K562 (cell line): ENCODE measurements around the gene MS4A5. TPM values are rescaled to one million over a fixed set of nuclear protein-coding genes. Genes with fewer than 3 reads are reported as not detected.

Experiments used
- ATAC-seq: fragments of 200-7000 bp; cut with Tn5 transposase; 3 replicates; pipeline ENCODE4 v1.9.1; 2020; ENCODE audit warnings: moderate library complexity
- BruUV-seq: library from RNA; stranded (reverse); fragments of 400-500 nt; replicated peaks from 2 replicates; lab custom pipeline; 2021; lab: Mats Ljungman, UMichigan
- CTCF ChIA-PET: fragments of 300-600 bp; formaldehyde crosslinking; extraction: SDS; loops from one replicate; lab custom pipeline; 2021; ENCODE audit warnings: low intra/inter-chr PET ratio; lab: Yijun Ruan, JAX
- POLR2A ChIA-PET: fragments of 300-600, 350-650 bp; sonication (Branson Sonifier 250); formaldehyde crosslinking; extraction: SDS; loops from one replicate; lab custom pipeline; 2021; ENCODE audit warnings: antibody characterized with exemption, inconsistent platforms; lab: Yijun Ruan, JAX
- DNase-seq, 4 experiments: peaks; one replicate each; pipeline versions ENCODE4 v3.0.0 to v3.0.0-alpha.2; 2011 to 2018; ENCODE audit warnings: low spot score in 3 of 4, mixed read lengths in 3 of 4; ENCODE audit errors: extremely low read depth in 1 of 4
- FAIRE-seq: peaks from 2 replicates; lab custom pipeline; 2011; peaks lifted over from hg19 to GRCh38; lab: Jason Lieb, UNC
- H2AFZ ChIP-seq: 2 replicates; pipeline ENCODE4 v1.6.0; 2011; ENCODE audit warnings: low read depth, low read length, control low read depth, inconsistent platforms
- H3K27ac ChIP-seq: fragments of 200-600 bp; 3 replicates; pipeline ENCODE4 v1.8.0; 2011; ENCODE audit warnings: low read depth, mild to moderate bottlenecking, control low read depth, inconsistent platforms, low read length, moderate library complexity, mixed read lengths; ENCODE audit errors: extremely low read depth
- H3K27me3 ChIP-seq, 2 experiments: fragments of 300-600 bp in 1 of 2; 2 replicates in 1 of 2; 3 replicates in 1 of 2; pipeline versions ENCODE4 v1.6.0 to v1.8.0; 2011; ENCODE audit warnings: inconsistent platforms in 2 of 2, low read length in 2 of 2, mild to moderate bottlenecking in 1 of 2, mixed read lengths in 1 of 2, moderate library complexity in 1 of 2; ENCODE audit not compliant: control insufficient read depth in 2 of 2, insufficient read depth in 2 of 2
- H3K36me3 ChIP-seq: fragments of 300-600 bp; 3 replicates; pipeline ENCODE4 v1.8.0; 2011; ENCODE audit warnings: mild to moderate bottlenecking, low read length, inconsistent platforms; ENCODE audit not compliant: control insufficient read depth, insufficient read depth
- H3K4me1 ChIP-seq, 2 experiments: fragments of 200-600 bp in 1 of 2; replicated peaks in 1 of 2; 2 replicates in 1 of 2; 3 replicates in 1 of 2; pipeline versions ENCODE4 v1.5.1 to v1.8.0; 2011; ENCODE audit warnings: inconsistent platforms in 2 of 2, low read length in 2 of 2, mild to moderate bottlenecking in 1 of 2, mixed read lengths in 1 of 2, moderate library complexity in 1 of 2; ENCODE audit not compliant: control insufficient read depth in 2 of 2, insufficient read depth in 2 of 2
- H3K4me2 ChIP-seq: 2 replicates; pipeline ENCODE4 v1.6.1; 2011; ENCODE audit warnings: low read length, control low read depth, inconsistent platforms, mixed read lengths; ENCODE audit not compliant: insufficient read depth
- H3K4me3 ChIP-seq: fragments of 200-600 bp; sonication (generic), shearing (Covaris generic); 2 replicates; pipeline ENCODE4 v1.5.1; 2016; ENCODE audit warnings: control low read depth, inconsistent platforms
- H3K79me2 ChIP-seq: fragments of 200-600 bp; 3 replicates; pipeline ENCODE4 v1.8.0; 2011; ENCODE audit warnings: low read length, inconsistent platforms; ENCODE audit not compliant: control insufficient read depth, insufficient read depth
- H3K9ac ChIP-seq, 2 experiments: 2 replicates each; pipeline versions ENCODE4 v1.6.0 to v1.6.1; 2011; ENCODE audit warnings: low read depth in 2 of 2, low read length in 2 of 2, control low read depth in 1 of 2, inconsistent platforms in 1 of 2, mild to moderate bottlenecking in 1 of 2, mixed read lengths in 1 of 2; ENCODE audit not compliant: insufficient read depth in 1 of 2
- H3K9me1 ChIP-seq: one replicate; pipeline ENCODE4 v1.6.0; 2011; ENCODE audit warnings: inconsistent platforms, mild to moderate bottlenecking, low read length, moderate library complexity; ENCODE audit not compliant: control insufficient read depth, insufficient read depth
- H3K9me3 ChIP-seq: replicated peaks from 2 replicates; pipeline ENCODE4 v1.5.1; 2011; ENCODE audit warnings: low read depth, low read length, inconsistent platforms; ENCODE audit not compliant: control insufficient read depth, insufficient read depth
- H4K20me1 ChIP-seq: replicated peaks from 2 replicates; pipeline ENCODE4 v1.6.1; 2011; ENCODE audit warnings: low read length, inconsistent platforms, mixed read lengths; ENCODE audit not compliant: control insufficient read depth, insufficient read depth
- ADNP ChIP-seq: fragments of 200-800 bp; sonication (Bioruptor generic); IDR thresholded peaks from 2 replicates; pipeline ENCODE4 v1.6.1; 2016; ENCODE audit warnings: missing genetic modification characterization, missing compliant biosample characterization
- ATF7 ChIP-seq: fragments of 450-650 bp; IDR thresholded peaks from 2 replicates; pipeline ENCODE4 v1.7.1; 2014; ENCODE audit warnings: mild to moderate bottlenecking, moderate library complexity
- CREM ChIP-seq: IDR thresholded peaks from 2 replicates; pipeline ENCODE4 v1.6.1; 2014; ENCODE audit warnings: antibody characterized with exemption, low read depth
- E2F4 ChIP-seq: sonication (generic); formaldehyde crosslinking; IDR thresholded peaks from 2 replicates; pipeline ENCODE4 v1.8.0; 2022; ENCODE audit warnings: mild to moderate bottlenecking, low read depth, missing genetic modification reagents
- EGR1 ChIP-seq: fragments of 450-650 bp; conservative IDR thresholded peaks from 2 replicates; pipeline ENCODE4 v1.6.1; 2017; ENCODE audit warnings: mild to moderate bottlenecking
- ESRRB ChIP-seq: fragments of 250-450 bp; sonication (Bioruptor Pico); IDR thresholded peaks from 2 replicates; pipeline ENCODE4 v1.5.0; 2020; ENCODE audit warnings: mild to moderate bottlenecking, moderate library complexity, borderline replicate concordance
- GABPB2 ChIP-seq: fragments of 250-450 bp; sonication (Bioruptor Pico); conservative IDR thresholded peaks from 2 replicates; pipeline ENCODE4 v1.5.1; 2021; ENCODE audit warnings: mild to moderate bottlenecking
- HDAC6 ChIP-seq: IDR thresholded peaks from 2 replicates; pipeline ENCODE4 v1.6.1; 2012; ENCODE audit warnings: low read depth, mild to moderate bottlenecking, control low read depth, inconsistent platforms, low read length, moderate library complexity
- IRF2 ChIP-seq: sonication (generic); formaldehyde crosslinking; IDR thresholded peaks from 2 replicates; pipeline ENCODE4 v1.8.1; 2022; ENCODE audit warnings: mild to moderate bottlenecking, missing genetic modification reagents
- MLLT1 ChIP-seq, 2 experiments: fragments of 450-650 bp; IDR thresholded peaks; 2 replicates each; pipeline ENCODE4 v1.6.1; 2016
- NCOA1 ChIP-seq: fragments of 450-650 bp; IDR thresholded peaks from 2 replicates; pipeline ENCODE4 v1.6.1; 2016; ENCODE audit warnings: low read depth
- NR3C1 ChIP-seq: sonication (generic); formaldehyde crosslinking; IDR thresholded peaks from 2 replicates; pipeline ENCODE4 v1.8.1; 2022; ENCODE audit warnings: missing genetic modification reagents
- POLR2H ChIP-seq: IDR thresholded peaks from 2 replicates; pipeline ENCODE4 v1.6.1; 2016; ENCODE audit warnings: missing genetic modification characterization, low read depth, mild to moderate bottlenecking, control low read depth, missing compliant biosample characterization, moderate library complexity
- RFX5 ChIP-seq: IDR thresholded peaks from 2 replicates; pipeline ENCODE4 v1.6.1; 2011; ENCODE audit warnings: low read depth, mild to moderate bottlenecking, improper control_type of control experiment, low read length
- USF2 ChIP-seq: sonication (generic); formaldehyde crosslinking; IDR thresholded peaks from 2 replicates; pipeline ENCODE4 v1.5.0; 2020; ENCODE audit warnings: missing genetic modification reagents
- WGBS: fragments of 100-300 bp; shearing (Covaris generic); methylation state at CpG from one replicate; pipeline ENCODE4 v1.1.6; 2016; ENCODE audit warnings: low coverage, mixed read lengths; ENCODE audit not compliant: insufficient coverage; ENCODE audit errors: missing lambda C conversion rate; 5-methylcytosine and 5-hydroxymethylcytosine counted together
- in situ Hi-C: fragments of 300-500 bp; cut with MboI; formaldehyde crosslinking; loops from 4 replicates; pipeline ENCODE4 v1.15.0; 2018; ENCODE audit warnings: inconsistent platforms, mixed read lengths
- intact Hi-C: fragments of 100-400 bp; cut with micrococcal nuclease; formaldehyde crosslinking; loops from 2 replicates; pipeline ENCODE4 v1.14.2; 2022
- polyA plus RNA-seq, 8 experiments: library from polyadenylated mRNA; depleted of rRNA in 4 of 8; stranded (reverse) in 5 of 8; unstranded in 3 of 8; fragments of >200 nt; fragmentation: Nextera tagmentation in 2 of 8; fragmentation: Illumina TruSeq in 1 of 8; extraction: Ambion mirVana in 2 of 8; extraction: Trizol in 1 of 8; gene quantifications; 2 replicates each; pipeline versions ENCODE4 v1.2.1 to v1.2.3, GENCODE V29; 2011 to 2014; ENCODE audit warnings: inconsistent platforms in 1 of 8, missing spikeins in 1 of 8
- total RNA-seq, 7 experiments: library from RNA; depleted of rRNA in 6 of 7; stranded (reverse); fragments of >200 nt in 6 of 7; fragmentation: Illumina TruSeq in 2 of 7; extraction: Trizol in 2 of 7; gene quantifications; 2 replicates each; pipeline versions ENCODE4 v1.2.1 to v1.2.3, GENCODE V29; 2011 to 2021; ENCODE audit warnings: low replicate concordance in 1 of 7

MS4A5 gene
- total and polyA plus RNA-seq, 9 of the 15 experiments (the other 6 are each of a cell fraction or from before 2014, with no cell fraction given): not detected

GRCh38 chr11:60428517-60428916 is 855 bp upstream of the MS4A5 start (continued):
- no peak for TF ChIP-seq EGR1
- TF ChIP-seq RFX5: no peak

- intact Hi-C loops (no loop called here), in situ Hi-C loops (no loop called here)
- Histone ChIP-seq H4K20me1 (no peaks in the 10 kb centered on the region), H3K4me3 (no peak overlapping the region), H3K4me1 (no peaks in the 10 kb centered on the region; a peak in 1 of 5 replicates), H3K79me2 (no peaks in the 10 kb centered on the region), H2AFZ (no peak overlapping the region), H3K4me2 (no peak overlapping the region), H3K27ac (no peak overlapping the region)
- no peak for FAIRE-seq
- CTCF ChIA-PET: no interaction called here
- TF ChIP-seq E2F4 (no peak), MLLT1 (IDR thresholded peaks at IDR 0.05) (no peak), NCOA1 (no peak), ADNP (no peak), NR3C1 (CRISPR knock-in tag) (no peak), CREM (no peak), HDAC6 (no peak), GABPB2 (CRISPR knock-in tag) (no peak), USF2 (CRISPR knock-in tag) (no peak), IRF2 (CRISPR knock-in tag) (no peak), POLR2H (tag) (no peak), ATF7 (no peak), ESRRB (no peak)
- TF ChIP-seq, all 486 proteins: peak for 0
- POLR2A ChIA-PET: no interaction called here
- no peak overlapping the region for H3K9ac ChIP-seq
- no TSS peak for BruUV-seq
- no peaks in the 10 kb centered on the region for H3K9me3 ChIP-seq
- DNase-seq (no peak), ATAC-seq (no peak)
- H3K9me1 ChIP-seq: no peaks in the 10 kb centered on the region
- 0% methylated on average over 2 of the region's 2 CpGs for WGBS
- H3K27me3 ChIP-seq: no peaks in the 10 kb centered on the region
- H3K36me3 ChIP-seq: no peaks in the 10 kb centered on the region
Observed at GRCh38 chr11:60431251-60431650, 1.9 kb downstream of the MS4A5 start.
